GM18861 (cell line): ENCODE results near the gene KLF7.
A peak's percentile ranks its signal among the peaks of the same experiment; 100 is the strongest.

ENCODE experiments used
- ATAC-seq: cut with Tn5 transposase; IDR thresholded peaks from one replicate; pipeline ENCODE4 v1.9.1; 2021; ENCODE audit not compliant: unreplicated experiment

The KLF7 gene

GRCh38 chr2:207150284-207150683 is 15.5 kb downstream of the KLF7 start:
- peak; percentile 28 for ATAC-seq

- peak; percentile 84 for ATAC-seq
Observed at GRCh38 chr2:207149249-207150213, 16.2 kb downstream of the KLF7 start.

- ATAC-seq: no peak
Observed at GRCh38 chr2:207148020-207148419, 17.7 kb downstream of the KLF7 start.

GRCh38 chr2:207144173-207144785 is 21.5 kb downstream of the KLF7 start:
- ATAC-seq: no peak

GRCh38 chr2:207143215-207144172 is 22.3 kb downstream of the KLF7 start:
- ATAC-seq: peak; percentile 41

GRCh38 chr2:207142461-207142860 is 23.3 kb downstream of the KLF7 start:
- peak; percentile 55 for ATAC-seq

GRCh38 chr2:207141386-207141785 is 24.4 kb downstream of the KLF7 start:
- no peak for ATAC-seq

GRCh38 chr2:207140265-207140664 is 25.5 kb downstream of the KLF7 start:
- ATAC-seq: no peak

- ATAC-seq: no peak
Observed at GRCh38 chr2:207139552-207139951, 26.2 kb downstream of the KLF7 start.

- no peak for ATAC-seq
Observed at GRCh38 chr2:207138627-207139297, 27.0 kb downstream of the KLF7 start.

- ATAC-seq: no peak
Observed at GRCh38 chr2:207137596-207138337, 28.0 kb downstream of the KLF7 start.

- ATAC-seq: no peak
Observed at GRCh38 chr2:207136874-207137273, 28.9 kb downstream of the KLF7 start.

- no peak for ATAC-seq
Observed at GRCh38 chr2:207135801-207136457, 29.8 kb downstream of the KLF7 start.

- no peak for ATAC-seq
Observed at GRCh38 chr2:207135340-207135739, 30.4 kb downstream of the KLF7 start.

- ATAC-seq: no peak
Observed at GRCh38 chr2:207133820-207134519, 31.8 kb downstream of the KLF7 start.

- no peak for ATAC-seq
Observed at GRCh38 chr2:207133458-207133819, 32.3 kb downstream of the KLF7 start.

GRCh38 chr2:207132019-207132418 is 33.7 kb downstream of the KLF7 start:
- ATAC-seq: no peak

- no peak for ATAC-seq
Observed at GRCh38 chr2:207131594-207131993, 34.2 kb downstream of the KLF7 start.
